Gastroesophageal sphincter (tissue), 4 donors: ENCODE measurements around the gene EIPR1. TPM values are rescaled to one million over a fixed set of nuclear protein-coding genes. Genes with fewer than 3 reads are reported as not detected.

ENCODE experiments used
- ATAC-seq: fragments of 150-250 bp; one replicate; pipeline ENCODE4 v1.9.1; 2016; ENCODE audit warnings: mild to moderate bottlenecking, moderate library complexity
- H3K27ac ChIP-seq, 4 donors: fragments of 200-600 bp; sonication (generic) in 3 of 4; 1 replicate in 3 of 4; 2 replicates in 1 of 4; pipeline ENCODE4 v1.5.1; 2016 to 2019
- H3K27me3 ChIP-seq: fragments of 200-600 bp; sonication (generic); one replicate; pipeline ENCODE4 v1.5.1; 2019
- H3K36me3 ChIP-seq, 2 donors: fragments of 200-600 bp; sonication (generic); one replicate each; pipeline ENCODE4 v1.5.1; 2019; ENCODE audit warnings: control low read depth in 1 of 2
- H3K4me1 ChIP-seq, 3 donors: fragments of 200-600 bp; sonication (generic); 1 replicate in 2 of 3; 2 replicates in 1 of 3; pipeline ENCODE4 v1.5.1; 2016 to 2019; ENCODE audit warnings: control low read depth in 2 of 3
- H3K4me3 ChIP-seq, 2 donors: fragments of 200-600 bp; sonication (generic); one replicate each; pipeline ENCODE4 v1.5.1; 2019; ENCODE audit warnings: mild to moderate bottlenecking in 1 of 2, moderate library complexity in 1 of 2
- H3K9me3 ChIP-seq, 3 donors: fragments of 200-600 bp; sonication (generic); one replicate each; pipeline ENCODE4 v1.5.1; 2017 to 2019; ENCODE audit warnings: control low read depth in 2 of 3
- CTCF ChIP-seq, 4 experiments: fragments of 200-600 bp in 2 of 4; fragments of 450-650 bp in 2 of 4; sonication (generic) in 1 of 4; IDR thresholded peaks; one replicate each; pipeline ENCODE4 v1.5.1; 2017 to 2019; ENCODE audit warnings: antibody characterized with exemption in 4 of 4, mild to moderate bottlenecking in 2 of 4, moderate library complexity in 2 of 4
- EP300 ChIP-seq: sonication (generic); formaldehyde crosslinking; IDR thresholded peaks from one replicate; pipeline ENCODE4 v1.6.1; 2017; ENCODE audit warnings: antibody characterized with exemption, mild to moderate bottlenecking
- POLR2A ChIP-seq, 2 donors: fragments of 450-650 bp; IDR thresholded peaks; one replicate each; pipeline ENCODE4 v1.6.1; 2017; ENCODE audit warnings: antibody characterized with exemption in 2 of 2, mild to moderate bottlenecking in 2 of 2, moderate library complexity in 1 of 2
- POLR2AphosphoS5 ChIP-seq: sonication (generic); formaldehyde crosslinking; IDR thresholded peaks from one replicate; pipeline ENCODE4 v1.6.1; 2017; ENCODE audit warnings: antibody characterized with exemption
- WGBS, 2 donors: methylation state at CpG; one replicate each; pipeline ENCODE4 v1.1.5; 2018; ENCODE audit warnings: low coverage in 1 of 2; 5-methylcytosine and 5-hydroxymethylcytosine counted together
- total RNA-seq, 4 donors: library from RNA; depleted of rRNA; stranded (reverse); fragments of >200 nt; gene quantifications; one replicate each; pipeline ENCODE4 v1.1.0, GENCODE V29; 2016

Gene EIPR1
- total RNA-seq, 4 donors from 2014 or later, result 11.3 to 26.8 (median 22.2) TPM

GRCh38 chr2:3345621-3346020, 32.0 kb downstream of the EIPR1 start:
- TF ChIP-seq POLR2AphosphoS5 (no peak), POLR2A (IDR thresholded peaks at IDR 0.05) (no peak), CTCF (IDR thresholded peaks at IDR 0.05) (no peak), EP300 (no peak)
- Histone ChIP-seq H3K4me1 (no peaks in the 10 kb centered on the region), H3K27me3 (no peaks in the 10 kb centered on the region), H3K9me3 (no peaks in the 10 kb centered on the region), H3K4me3 (no peak overlapping the region), H3K27ac (no peak overlapping the region), H3K36me3 (peaks cover 0 to 24% of the 10 kb centered on the region in 2 donors)
- WGBS, 2 donors, result 84 to 98% methylated on average over 5 to 7 of the region's 7 CpGs
- no peak for ATAC-seq

DNA sequence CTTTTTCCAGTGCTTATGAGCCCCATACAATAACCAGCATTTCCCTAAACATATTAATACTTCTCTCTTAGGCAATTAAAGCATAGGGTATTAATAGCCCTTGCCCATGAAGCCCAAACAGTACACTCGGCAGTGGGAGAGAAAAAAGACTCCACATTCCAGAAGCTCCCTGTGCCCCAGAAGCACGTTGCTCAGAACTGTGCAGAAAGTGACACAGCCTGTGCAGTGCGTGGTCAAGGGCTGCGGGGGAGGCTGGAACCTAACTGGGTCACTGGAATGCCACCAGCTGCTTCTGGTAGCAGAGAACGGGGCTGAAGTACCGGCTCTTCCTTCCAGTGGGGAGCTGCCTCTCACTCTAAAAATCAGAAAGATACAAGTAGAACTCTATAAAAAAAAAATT, 32.7 kb downstream of the EIPR1 start:
- WGBS, 2 donors, result 71 to 90% methylated on average over 4 of the region's 6 CpGs
- no peak for ATAC-seq
- H3K27me3 ChIP-seq, result no peaks in the 10 kb centered on the region
- no peak overlapping the region for H3K27ac ChIP-seq
- TF ChIP-seq POLR2A (IDR thresholded peaks at IDR 0.05) (no peak), EP300 (no peak)
- H3K4me3 ChIP-seq, result no peak overlapping the region
- H3K4me1 ChIP-seq, result no peaks in the 10 kb centered on the region
- peaks cover 0 to 24% of the 10 kb centered on the region in 2 donors for H3K36me3 ChIP-seq
- H3K9me3 ChIP-seq, result no peaks in the 10 kb centered on the region

- ATAC-seq, result no peak
- H3K27me3 ChIP-seq, result no peaks in the 10 kb centered on the region
- H3K9me3 ChIP-seq, result no peaks in the 10 kb centered on the region
- no peaks in the 10 kb centered on the region for H3K4me1 ChIP-seq
- TF ChIP-seq CTCF (IDR thresholded peaks at IDR 0.05) (no peak), POLR2A (IDR thresholded peaks at IDR 0.05) (no peak), EP300 (no peak), POLR2AphosphoS5 (no peak)
- no peak overlapping the region for H3K27ac ChIP-seq
- WGBS, 2 donors, result 87 to 90% methylated on average over 7 to 8 of the region's 11 CpGs
- no peak overlapping the region for H3K4me3 ChIP-seq
- peaks cover 0 to 24% of the 10 kb centered on the region in 2 donors for H3K36me3 ChIP-seq
Observed at GRCh38 chr2:3343012-3343411, 34.6 kb downstream of the EIPR1 start.

- Histone ChIP-seq H3K36me3 (peaks cover 0 to 27% of the 10 kb centered on the region in 2 donors), H3K27me3 (no peaks in the 10 kb centered on the region), H3K27ac (no peak overlapping the region), H3K4me3 (no peak overlapping the region), H3K4me1 (no peaks in the 10 kb centered on the region), H3K9me3 (no peaks in the 10 kb centered on the region)
- no peak for ATAC-seq
- no peak for TF ChIP-seq EP300
- no peak for TF ChIP-seq POLR2A (IDR thresholded peaks at IDR 0.05)
- TF ChIP-seq POLR2AphosphoS5, result no peak
- no peak for TF ChIP-seq CTCF (IDR thresholded peaks at IDR 0.05)
- WGBS, 2 donors, result 80 to 92% methylated on average over 2 to 8 of the region's 9 CpGs
Observed at GRCh38 chr2:3342324-3342723, 35.3 kb downstream of the EIPR1 start.

- TF ChIP-seq CTCF (IDR thresholded peaks at IDR 0.05) (no peak), POLR2AphosphoS5 (no peak), POLR2A (IDR thresholded peaks at IDR 0.05) (no peak), EP300 (no peak)
- peaks cover 0 to 24% of the 10 kb centered on the region in 2 donors for H3K36me3 ChIP-seq
- ATAC-seq, result no peak
Observed at GRCh38 chr2:3341336-3341735, 36.3 kb downstream of the EIPR1 start.

More at GRCh38 chr2:3341336-3341735, 36.3 kb downstream of the EIPR1 start:
- Histone ChIP-seq H3K9me3 (no peaks in the 10 kb centered on the region), H3K4me1 (no peaks in the 10 kb centered on the region), H3K27me3 (no peaks in the 10 kb centered on the region), H3K27ac (no peak overlapping the region), H3K4me3 (no peak overlapping the region)
- WGBS, 2 donors, result 80 to 98% methylated on average over 5 to 6 of the region's 8 CpGs
